NCI-H748 (cell line): ENCODE data around the gene STX12.
A peak's percentile ranks its signal among the peaks of the same experiment; 100 is the strongest.
"Not testable (repeated sequence)": the region's sequence is repeated elsewhere in the genome, so short reads cannot be mapped to it uniquely, and the experiment has no call there.

Source experiments
- DNase-seq: peaks from one replicate; lab custom pipeline; 2025; ENCODE audit not compliant: unreplicated experiment; lab: John Stamatoyannopoulos, UW

Gene STX12

GRCh38 chr1:27829339-27829960 lies 56.4 kb downstream of the STX12 start:
- not testable (repeated sequence) for DNase-seq

GRCh38 chr1:27830621-27831440 lies 57.8 kb downstream of the STX12 start, which contains the start of gene PPP1R8:
Gene PPP1R8, plus strand, starts transcription at chr1:27830782. Its CDS starts 54 bp downstream, at chr1:27830836.
- DNase-seq, result peak; percentile 96

GRCh38 chr1:27831568-27832410 lies 58.8 kb downstream of the STX12 start:
- no peak for DNase-seq

GRCh38 chr1:27832762-27833161 lies 59.7 kb downstream of the STX12 start:
- DNase-seq, result no peak

GRCh38 chr1:27833470-27833869 lies 60.5 kb downstream of the STX12 start:
- no peak for DNase-seq

- no peak for DNase-seq
Observed at GRCh38 chr1:27835046-27835445, 62.0 kb downstream of the STX12 start.

GRCh38 chr1:27835501-27835900 lies 62.5 kb downstream of the STX12 start:
- DNase-seq, result no peak

GRCh38 chr1:27849951-27850350 lies 76.9 kb downstream of the STX12 start:
- no peak for DNase-seq

- no peak for DNase-seq
Observed at GRCh38 chr1:27855085-27855484, 82.1 kb downstream of the STX12 start.

GRCh38 chr1:27856561-27857343 lies 83.7 kb downstream of the STX12 start:
- DNase-seq, result no peak

GRCh38 chr1:27857552-27857951 lies 84.5 kb downstream of the STX12 start:
- DNase-seq, result not testable (repeated sequence)

GRCh38 chr1:27858072-27858948 lies 85.3 kb downstream of the STX12 start:
- DNase-seq, result peak; percentile 64

- no peak for DNase-seq
Observed at GRCh38 chr1:27858949-27859576, 86.0 kb downstream of the STX12 start.

GRCh38 chr1:27861436-27861835 lies 88.4 kb downstream of the STX12 start:
- DNase-seq, result no peak

- DNase-seq, result no peak
Observed at GRCh38 chr1:27862004-27862403, 89.0 kb downstream of the STX12 start.

GRCh38 chr1:27862671-27863537 lies 89.9 kb downstream of the STX12 start:
- no peak for DNase-seq

GRCh38 chr1:27863538-27863915 lies 90.5 kb downstream of the STX12 start:
- no peak for DNase-seq

GRCh38 chr1:27864264-27864895 lies 91.4 kb downstream of the STX12 start:
- DNase-seq, result no peak
